Amniotic stem cell (primary cell): ENCODE measurements around the gene PLCL1.
A peak's percentile ranks its signal among the peaks of the same experiment; 100 is the strongest.

ENCODE experiments used
- DNase-seq: peaks from one replicate; lab custom pipeline; 2025; lab: John Stamatoyannopoulos, UW

PLCL1 gene

GRCh38 chr2:198117406-198118041 lies 313.1 kb downstream of the PLCL1 start:
- DNase-seq = no peak

GRCh38 chr2:198127627-198128026 lies 323.2 kb downstream of the PLCL1 start:
- peak; percentile 56 for DNase-seq

GRCh38 chr2:198129609-198130008 lies 325.2 kb downstream of the PLCL1 start:
- DNase-seq = no peak

- DNase-seq = no peak
These were observed 330.0 kb downstream of the PLCL1 start for GRCh38 chr2:198134293-198134955.

GRCh38 chr2:198135481-198135934 lies 331.1 kb downstream of the PLCL1 start:
- DNase-seq = no peak

GRCh38 chr2:198136142-198136541 lies 331.7 kb downstream of the PLCL1 start:
- DNase-seq = no peak

- DNase-seq = no peak
These were observed 333.3 kb downstream of the PLCL1 start for GRCh38 chr2:198137733-198138132.

GRCh38 chr2:198141726-198142125 lies 337.3 kb downstream of the PLCL1 start:
- no peak for DNase-seq

GRCh38 chr2:198143156-198143555 lies 338.8 kb downstream of the PLCL1 start:
- DNase-seq = no peak

- no peak for DNase-seq
These were observed 339.4 kb downstream of the PLCL1 start for GRCh38 chr2:198143793-198144192.

- DNase-seq = no peak
These were observed 340.3 kb downstream of the PLCL1 start for GRCh38 chr2:198144660-198145059.

GRCh38 chr2:198146346-198146940 lies 342.1 kb downstream of the PLCL1 start:
- no peak for DNase-seq

- no peak for DNase-seq
These were observed 352.9 kb downstream of the PLCL1 start for GRCh38 chr2:198157314-198157713.

GRCh38 chr2:198161151-198161550 lies 356.8 kb downstream of the PLCL1 start:
- no peak for DNase-seq

GRCh38 chr2:198162276-198162675 lies 357.9 kb downstream of the PLCL1 start:
- DNase-seq = no peak

GRCh38 chr2:198164843-198165242 lies 360.4 kb downstream of the PLCL1 start:
- DNase-seq = no peak

- DNase-seq = no peak
These were observed 360.9 kb downstream of the PLCL1 start for GRCh38 chr2:198165289-198165688.

GRCh38 chr2:198167346-198167745 lies 363.0 kb downstream of the PLCL1 start:
- no peak for DNase-seq

- no peak for DNase-seq
These were observed 364.3 kb downstream of the PLCL1 start for GRCh38 chr2:198168651-198169050.

GRCh38 chr2:198173242-198173641 lies 368.8 kb downstream of the PLCL1 start:
- no peak for DNase-seq

- DNase-seq = no peak
These were observed 369.5 kb downstream of the PLCL1 start for GRCh38 chr2:198173864-198174263.

GRCh38 chr2:198175271-198175670 lies 370.9 kb downstream of the PLCL1 start:
- no peak for DNase-seq

GRCh38 chr2:198177040-198177439 lies 372.6 kb downstream of the PLCL1 start:
- DNase-seq = no peak
